NCI-H146 (cell line): Measurements from ENCODE around the gene KCNK16.
"Not testable (repeated sequence)": the region's sequence is repeated elsewhere in the genome, so short reads cannot be mapped to it uniquely, and the experiment has no call there.

Experiments used
- DNase-seq: peaks from one replicate; lab custom pipeline; 2025; lab: John Stamatoyannopoulos, UW

The KCNK16 gene

GRCh38 chr6:39309942-39310531 lies 12.5 kb downstream of the KCNK16 start:
- peak; percentile 81 for DNase-seq

- no peak for DNase-seq
Measured at GRCh38 chr6:39307462-39307861, 15.0 kb downstream of the KCNK16 start.

- no peak for DNase-seq
Measured at GRCh38 chr6:39304951-39305350, 17.6 kb downstream of the KCNK16 start.

- no peak for DNase-seq
Measured at GRCh38 chr6:39303425-39304153, 18.9 kb downstream of the KCNK16 start.

GRCh38 chr6:39302669-39303424 lies 19.7 kb downstream of the KCNK16 start:
- peak; percentile 90 for DNase-seq

- DNase-seq: no peak
Measured at GRCh38 chr6:39302011-39302410, 20.5 kb downstream of the KCNK16 start.

GRCh38 chr6:39301606-39302005 lies 20.9 kb downstream of the KCNK16 start:
- no peak for DNase-seq

GRCh38 chr6:39300739-39301138 lies 21.8 kb downstream of the KCNK16 start:
- DNase-seq: no peak

- no peak for DNase-seq
Measured at GRCh38 chr6:39298061-39298460, 24.4 kb downstream of the KCNK16 start.

GRCh38 chr6:39296745-39297640 lies 25.5 kb downstream of the KCNK16 start:
- DNase-seq: no peak

- DNase-seq: no peak
Measured at GRCh38 chr6:39295611-39296011, 26.9 kb downstream of the KCNK16 start.

GRCh38 chr6:39294899-39295298 lies 27.6 kb downstream of the KCNK16 start:
- no peak for DNase-seq

- no peak for DNase-seq
Measured at GRCh38 chr6:39294133-39294532, 28.4 kb downstream of the KCNK16 start.

GRCh38 chr6:39292637-39293036 lies 29.9 kb downstream of the KCNK16 start:
- no peak for DNase-seq

- DNase-seq: no peak
Measured at GRCh38 chr6:39289490-39289889, 33.0 kb downstream of the KCNK16 start.

GRCh38 chr6:39287601-39288000 lies 34.9 kb downstream of the KCNK16 start:
- DNase-seq: no peak

- DNase-seq: not testable (repeated sequence)
Measured at GRCh38 chr6:39286596-39286995, 35.9 kb downstream of the KCNK16 start.

GRCh38 chr6:39282774-39283173 lies 39.7 kb downstream of the KCNK16 start:
- no peak for DNase-seq

GRCh38 chr6:39281312-39281980 lies 41.1 kb downstream of the KCNK16 start:
- no peak for DNase-seq

GRCh38 chr6:39280247-39280731 lies 42.2 kb downstream of the KCNK16 start:
- no peak for DNase-seq

- DNase-seq: no peak
Measured at GRCh38 chr6:39279539-39279938, 43.0 kb downstream of the KCNK16 start.
